ENCODE data around the gene RIN2. TPM values are rescaled to one million over a fixed set of nuclear protein-coding genes. Genes with fewer than 3 reads are reported as not detected.

The RIN2 gene
- total and polyA plus RNA-seq, 2 experiments from 2014 or later = 0.08 to 1.4 TPM

DNA sequence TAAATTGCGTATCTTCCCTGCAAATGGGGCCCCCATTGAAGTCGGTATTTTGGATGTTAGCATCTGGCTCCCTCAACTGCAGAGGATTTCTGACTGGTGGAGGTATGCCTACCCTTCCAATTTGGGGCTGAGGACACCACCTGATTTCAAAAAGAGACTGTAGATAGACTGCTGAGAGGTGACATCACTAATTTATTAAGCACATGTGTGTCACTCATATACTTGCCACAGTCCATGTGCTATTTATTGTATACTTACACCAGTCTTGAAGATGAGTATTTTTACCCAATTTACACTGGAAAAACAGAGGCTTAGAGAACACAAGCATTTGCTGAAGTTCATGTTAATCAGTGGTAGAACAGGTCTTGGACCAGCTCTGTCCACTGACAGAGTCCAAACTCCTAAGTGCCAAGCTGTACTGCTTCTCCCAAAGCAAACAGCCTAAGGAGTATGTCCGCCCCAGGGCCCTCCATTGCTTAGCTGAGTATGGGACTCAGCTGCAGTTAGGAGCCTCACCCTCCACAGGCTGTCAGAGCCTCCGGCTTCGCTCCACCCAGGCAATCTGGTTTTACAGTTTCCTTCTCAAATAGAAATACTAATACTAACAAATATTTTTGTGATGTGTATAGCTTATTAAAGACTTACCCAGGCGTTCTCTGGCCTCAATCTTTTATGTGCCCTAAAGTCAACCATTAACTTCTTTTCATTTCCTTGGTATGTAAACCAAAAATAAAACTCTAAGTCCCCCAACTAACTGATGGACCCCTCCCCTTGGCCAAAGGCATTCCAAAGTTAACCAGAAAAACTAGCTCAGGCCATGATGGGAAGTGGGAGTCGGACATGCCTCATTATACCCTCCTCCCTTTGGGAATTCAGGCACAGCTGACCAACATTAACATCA lies 17.5 kb downstream of the RIN2 start:
- Histone ChIP-seq H3K79me2 (replicated peaks; ENCODE audit: insufficient read depth) (no peaks in the 10 kb centered on the region), H3K4me1 (ENCODE audit: insufficient read depth) (peaks cover 11% of the 10 kb centered on the region), H4K20me1 (replicated peaks; ENCODE audit: insufficient read depth) (no peaks in the 10 kb centered on the region), H2AFZ (no peak overlapping the region), H3K9me2 (ENCODE audit: insufficient read depth) (peaks cover 4% of the 10 kb centered on the region; the same call in 1 of the 2 replicates), H3K27me3 (ENCODE audit: insufficient read depth) (no peaks in the 10 kb centered on the region), H3K36me3 (ENCODE audit: insufficient read depth) (no peaks in the 10 kb centered on the region), H3K4me3 (no peak overlapping the region), H3K4me2 (no peak overlapping the region), H3K27ac (ENCODE audit: low read depth) (no peak overlapping the region), H3F3A (replicated peaks; ENCODE audit: low read depth) (no peaks in the 10 kb centered on the region)
- no peak overlapping the region for H3K4me3 Mint-ChIP-seq
- TF ChIP-seq EZH2 (IDR thresholded peaks at IDR 0.05; ENCODE audit: low read depth, unreplicated experiment) (no peak), EZH2phosphoT487 (IDR thresholded peaks at IDR 0.05; ENCODE audit: unreplicated experiment) (no peak), CREB1 (CRISPR knock-in tag; IDR thresholded peaks at IDR 0.05; ENCODE audit: low read depth) (no peak), ZNF331 (CRISPR knock-in tag; IDR thresholded peaks at IDR 0.05; ENCODE audit: low read depth) (no peak), ZNF114 (CRISPR knock-in tag; IDR thresholded peaks at IDR 0.05) (no peak), CTCF (conservative IDR thresholded peaks at IDR 0.05; ENCODE audit: low read depth in 2 of 2) (no peak), ZNF462 (CRISPR knock-in tag; IDR thresholded peaks at IDR 0.05) (no peak), POLR2AphosphoS5 (IDR thresholded peaks at IDR 0.05; ENCODE audit: low read depth) (no peak), JUNB (IDR thresholded peaks at IDR 0.05; ENCODE audit: unreplicated experiment) (no peak), STAT1 (IDR thresholded peaks at IDR 0.05; ENCODE audit: unreplicated experiment) (no peak), NANOG (IDR thresholded peaks at IDR 0.05; ENCODE audit: borderline replicate concordance) (no peak)
- TF ChIP-seq, protein P1, sequence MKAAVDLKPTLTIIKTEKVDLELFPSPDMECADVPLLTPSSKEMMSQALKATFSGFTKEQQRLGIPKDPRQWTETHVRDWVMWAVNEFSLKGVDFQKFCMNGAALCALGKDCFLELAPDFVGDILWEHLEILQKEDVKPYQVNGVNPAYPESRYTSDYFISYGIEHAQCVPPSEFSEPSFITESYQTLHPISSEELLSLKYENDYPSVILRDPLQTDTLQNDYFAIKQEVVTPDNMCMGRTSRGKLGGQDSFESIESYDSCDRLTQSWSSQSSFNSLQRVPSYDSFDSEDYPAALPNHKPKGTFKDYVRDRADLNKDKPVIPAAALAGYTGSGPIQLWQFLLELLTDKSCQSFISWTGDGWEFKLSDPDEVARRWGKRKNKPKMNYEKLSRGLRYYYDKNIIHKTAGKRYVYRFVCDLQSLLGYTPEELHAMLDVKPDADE (IDR thresholded peaks at IDR 0.05) = no peak
- TF ChIP-seq, protein P2, sequence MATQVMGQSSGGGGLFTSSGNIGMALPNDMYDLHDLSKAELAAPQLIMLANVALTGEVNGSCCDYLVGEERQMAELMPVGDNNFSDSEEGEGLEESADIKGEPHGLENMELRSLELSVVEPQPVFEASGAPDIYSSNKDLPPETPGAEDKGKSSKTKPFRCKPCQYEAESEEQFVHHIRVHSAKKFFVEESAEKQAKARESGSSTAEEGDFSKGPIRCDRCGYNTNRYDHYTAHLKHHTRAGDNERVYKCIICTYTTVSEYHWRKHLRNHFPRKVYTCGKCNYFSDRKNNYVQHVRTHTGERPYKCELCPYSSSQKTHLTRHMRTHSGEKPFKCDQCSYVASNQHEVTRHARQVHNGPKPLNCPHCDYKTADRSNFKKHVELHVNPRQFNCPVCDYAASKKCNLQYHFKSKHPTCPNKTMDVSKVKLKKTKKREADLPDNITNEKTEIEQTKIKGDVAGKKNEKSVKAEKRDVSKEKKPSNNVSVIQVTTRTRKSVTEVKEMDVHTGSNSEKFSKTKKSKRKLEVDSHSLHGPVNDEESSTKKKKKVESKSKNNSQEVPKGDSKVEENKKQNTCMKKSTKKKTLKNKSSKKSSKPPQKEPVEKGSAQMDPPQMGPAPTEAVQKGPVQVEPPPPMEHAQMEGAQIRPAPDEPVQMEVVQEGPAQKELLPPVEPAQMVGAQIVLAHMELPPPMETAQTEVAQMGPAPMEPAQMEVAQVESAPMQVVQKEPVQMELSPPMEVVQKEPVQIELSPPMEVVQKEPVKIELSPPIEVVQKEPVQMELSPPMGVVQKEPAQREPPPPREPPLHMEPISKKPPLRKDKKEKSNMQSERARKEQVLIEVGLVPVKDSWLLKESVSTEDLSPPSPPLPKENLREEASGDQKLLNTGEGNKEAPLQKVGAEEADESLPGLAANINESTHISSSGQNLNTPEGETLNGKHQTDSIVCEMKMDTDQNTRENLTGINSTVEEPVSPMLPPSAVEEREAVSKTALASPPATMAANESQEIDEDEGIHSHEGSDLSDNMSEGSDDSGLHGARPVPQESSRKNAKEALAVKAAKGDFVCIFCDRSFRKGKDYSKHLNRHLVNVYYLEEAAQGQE (IDR thresholded peaks at IDR 0.05; ENCODE audit: unreplicated experiment) = no peak
- H3K36me3 Mint-ChIP-seq (ENCODE audit: low read depth) = no peaks in the 10 kb centered on the region
- H3K27ac Mint-ChIP-seq = no peak overlapping the region
- peaks cover 5% of the 10 kb centered on the region for H3K27me3 Mint-ChIP-seq (ENCODE audit: insufficient read depth, low read depth, poor library complexity)
- DNase-seq (ENCODE audit: low spot score) (no peak), ATAC-seq (peak; percentile 41)
- no peaks in the 10 kb centered on the region for H3K9me3 Mint-ChIP-seq
- H3K4me1 Mint-ChIP-seq = peaks cover 33% of the 10 kb centered on the region

Measured in GM23338 (cell line).